Loucy (cell line): ENCODE data around the gene PMEPA1.

Source experiments
- EZH2phosphoT487 ChIP-seq: fragments of 200-600 bp; IDR thresholded peaks from 2 replicates; pipeline ENCODE4 v1.6.1; 2018; ENCODE audit warnings: antibody characterized with exemption, mild to moderate bottlenecking, moderate library complexity, borderline replicate concordance
- TF ChIP-seq, protein P1 (sequence below): fragments of 200-600 bp; sonication (generic); conservative IDR thresholded peaks from 2 replicates; pipeline ENCODE4 v1.5.1; 2014; ENCODE audit warnings: mild to moderate bottlenecking, antibody characterized with exemption, low read length

DNA sequence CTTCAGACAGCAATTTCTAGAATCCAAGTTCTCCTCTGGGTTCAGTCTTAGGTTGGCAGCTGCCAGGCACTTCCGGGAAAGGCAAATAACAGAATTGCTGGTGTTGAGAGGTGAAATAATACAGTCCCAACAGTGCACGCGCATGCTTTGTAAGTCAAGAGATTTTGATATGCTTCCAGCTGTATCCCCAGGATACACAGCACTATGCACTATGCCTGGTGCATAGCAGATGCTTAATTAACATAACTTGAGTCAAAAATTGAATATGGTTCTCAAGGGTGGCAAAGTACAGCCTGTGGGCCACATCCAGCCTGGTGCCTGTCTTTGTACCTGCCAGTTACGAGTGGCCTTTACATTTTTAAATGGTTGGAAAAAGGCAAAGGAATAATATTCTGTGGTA lies 18.9 kb upstream of the PMEPA1 start:
- no peak for TF ChIP-seq EZH2phosphoT487
- TF ChIP-seq, protein P1, sequence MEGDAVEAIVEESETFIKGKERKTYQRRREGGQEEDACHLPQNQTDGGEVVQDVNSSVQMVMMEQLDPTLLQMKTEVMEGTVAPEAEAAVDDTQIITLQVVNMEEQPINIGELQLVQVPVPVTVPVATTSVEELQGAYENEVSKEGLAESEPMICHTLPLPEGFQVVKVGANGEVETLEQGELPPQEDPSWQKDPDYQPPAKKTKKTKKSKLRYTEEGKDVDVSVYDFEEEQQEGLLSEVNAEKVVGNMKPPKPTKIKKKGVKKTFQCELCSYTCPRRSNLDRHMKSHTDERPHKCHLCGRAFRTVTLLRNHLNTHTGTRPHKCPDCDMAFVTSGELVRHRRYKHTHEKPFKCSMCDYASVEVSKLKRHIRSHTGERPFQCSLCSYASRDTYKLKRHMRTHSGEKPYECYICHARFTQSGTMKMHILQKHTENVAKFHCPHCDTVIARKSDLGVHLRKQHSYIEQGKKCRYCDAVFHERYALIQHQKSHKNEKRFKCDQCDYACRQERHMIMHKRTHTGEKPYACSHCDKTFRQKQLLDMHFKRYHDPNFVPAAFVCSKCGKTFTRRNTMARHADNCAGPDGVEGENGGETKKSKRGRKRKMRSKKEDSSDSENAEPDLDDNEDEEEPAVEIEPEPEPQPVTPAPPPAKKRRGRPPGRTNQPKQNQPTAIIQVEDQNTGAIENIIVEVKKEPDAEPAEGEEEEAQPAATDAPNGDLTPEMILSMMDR, result no peak
